PC-9 (cell line): Measurements from ENCODE around the gene LRRC4C. TPM values are rescaled to one million over a fixed set of nuclear protein-coding genes. Genes with fewer than 3 reads are reported as not detected.

Experiments
- BruUV-seq: library from RNA; stranded (reverse); fragments of 400-500 nt; replicated peaks from 2 replicates; lab custom pipeline; 2021; lab: Mats Ljungman, UMichigan
- CTCF ChIA-PET: fragments of 300-600 bp; sonication (Branson Sonifier 250); formaldehyde crosslinking; loops from one replicate; lab custom pipeline; 2022; ENCODE audit warnings: antibody characterized with exemption; lab: Charles Lee
- POLR2A ChIA-PET: fragments of 300-600 bp; sonication (Branson Sonifier 250); formaldehyde crosslinking; loops from one replicate; lab custom pipeline; 2022; ENCODE audit warnings: antibody characterized with exemption; ENCODE audit not compliant: unreplicated experiment; lab: Charles Lee
- DNase-seq, 2 experiments: peaks; one replicate each; pipeline versions ENCODE4 v3.0.0 to v3.0.0-alpha.2; 2015 to 2022; ENCODE audit warnings: mixed read lengths in 1 of 2
- H2AFZ ChIP-seq: fragments of 200-600 bp; sonication (generic); 2 replicates; pipeline ENCODE4 v1.8.1; 2017; ENCODE audit warnings: antibody characterized with exemption
- H3F3A ChIP-seq: fragments of 200-600 bp; sonication (generic); 2 replicates; pipeline ENCODE4 v1.8.1; 2017; ENCODE audit warnings: antibody characterized with exemption, mild to moderate bottlenecking, low read depth; ENCODE audit not compliant: insufficient read depth
- H3K27ac ChIP-seq: fragments of 200-600 bp; sonication (generic); 2 replicates; pipeline ENCODE4 v1.6.1; 2016; ENCODE audit warnings: mixed run types
- H3K27me3 ChIP-seq: fragments of 200-600 bp; sonication (generic); 2 replicates; pipeline ENCODE4 v1.6.1; 2016; ENCODE audit warnings: low read depth, mixed run types; ENCODE audit not compliant: insufficient read depth
- H3K36me3 ChIP-seq: fragments of 200-600 bp; sonication (generic); 2 replicates; pipeline ENCODE4 v1.6.1; 2016; ENCODE audit warnings: low read depth, mixed run types
- H3K4me1 ChIP-seq: fragments of 200-600 bp; sonication (generic); replicated peaks from 2 replicates; pipeline ENCODE4 v1.6.1; 2016; ENCODE audit warnings: mixed run types; ENCODE audit not compliant: insufficient read depth
- H3K4me2 ChIP-seq: fragments of 200-600 bp; sonication (generic); 2 replicates; pipeline ENCODE4 v1.6.1; 2017; ENCODE audit warnings: mixed run types
- H3K4me3 ChIP-seq: fragments of 200-600 bp; sonication (generic); 2 replicates; pipeline ENCODE4 v1.6.1; 2016; ENCODE audit warnings: mixed run types
- H3K79me2 ChIP-seq: fragments of 200-600 bp; sonication (generic); 2 replicates; pipeline ENCODE4 v1.6.1; 2017; ENCODE audit warnings: low read depth, mixed run types
- H3K9me2 ChIP-seq: fragments of 200-600 bp; sonication (generic); 2 replicates; pipeline ENCODE4 v1.8.1; 2017; ENCODE audit warnings: mild to moderate bottlenecking; ENCODE audit not compliant: insufficient read depth
- H3K9me3 ChIP-seq: fragments of 200-600 bp; sonication (generic); 2 replicates; pipeline ENCODE4 v1.8.1; 2016; ENCODE audit warnings: low read depth; ENCODE audit not compliant: insufficient read depth
- H4K20me1 ChIP-seq: fragments of 200-600 bp; sonication (generic); 2 replicates; pipeline ENCODE4 v1.8.1; 2017; ENCODE audit not compliant: insufficient read depth
- EZH2 ChIP-seq: fragments of 200-600 bp; sonication (generic); IDR thresholded peaks from 2 replicates; pipeline ENCODE4 v1.8.0; 2017; ENCODE audit warnings: antibody characterized with exemption, low read depth
- intact Hi-C: fragments of 100-400 bp; cut with micrococcal nuclease; formaldehyde crosslinking; loops from one replicate; pipeline ENCODE4 v1.10.0; 2022; ENCODE audit not compliant: unreplicated experiment
- total RNA-seq: library from RNA; stranded (reverse); gene quantifications from 2 replicates; pipeline ENCODE4 v1.2.3, GENCODE V29; 2021
- TF ChIP-seq, protein P1 (sequence below): fragments of 200-600 bp; sonication (generic); conservative IDR thresholded peaks from 2 replicates; pipeline ENCODE4 v1.6.1; 2017; ENCODE audit warnings: mixed run types, antibody characterized with exemption, mild to moderate bottlenecking, moderate library complexity

LRRC4C gene
- total RNA-seq, 1 experiment from 2014 or later: not detected

- Histone ChIP-seq H3K4me2 (no peak overlapping the region), H3K4me3 (no peak overlapping the region), H3K27ac (no peak overlapping the region), H4K20me1 (no peaks in the 10 kb centered on the region), H3K9me2 (no peaks in the 10 kb centered on the region), H3K9me3 (no peaks in the 10 kb centered on the region), H3K4me1 (no peaks in the 10 kb centered on the region), H2AFZ (no peak overlapping the region), H3K27me3 (no peaks in the 10 kb centered on the region), H3F3A (no peaks in the 10 kb centered on the region), H3K79me2 (no peaks in the 10 kb centered on the region), H3K36me3 (no peaks in the 10 kb centered on the region)
- TF ChIP-seq, protein P1, sequence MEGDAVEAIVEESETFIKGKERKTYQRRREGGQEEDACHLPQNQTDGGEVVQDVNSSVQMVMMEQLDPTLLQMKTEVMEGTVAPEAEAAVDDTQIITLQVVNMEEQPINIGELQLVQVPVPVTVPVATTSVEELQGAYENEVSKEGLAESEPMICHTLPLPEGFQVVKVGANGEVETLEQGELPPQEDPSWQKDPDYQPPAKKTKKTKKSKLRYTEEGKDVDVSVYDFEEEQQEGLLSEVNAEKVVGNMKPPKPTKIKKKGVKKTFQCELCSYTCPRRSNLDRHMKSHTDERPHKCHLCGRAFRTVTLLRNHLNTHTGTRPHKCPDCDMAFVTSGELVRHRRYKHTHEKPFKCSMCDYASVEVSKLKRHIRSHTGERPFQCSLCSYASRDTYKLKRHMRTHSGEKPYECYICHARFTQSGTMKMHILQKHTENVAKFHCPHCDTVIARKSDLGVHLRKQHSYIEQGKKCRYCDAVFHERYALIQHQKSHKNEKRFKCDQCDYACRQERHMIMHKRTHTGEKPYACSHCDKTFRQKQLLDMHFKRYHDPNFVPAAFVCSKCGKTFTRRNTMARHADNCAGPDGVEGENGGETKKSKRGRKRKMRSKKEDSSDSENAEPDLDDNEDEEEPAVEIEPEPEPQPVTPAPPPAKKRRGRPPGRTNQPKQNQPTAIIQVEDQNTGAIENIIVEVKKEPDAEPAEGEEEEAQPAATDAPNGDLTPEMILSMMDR: no peak
- TF ChIP-seq EZH2: no peak
- BruUV-seq: no TSS peak
- ChIA-PET POLR2A (no interaction called here), CTCF (no interaction called here)
- intact Hi-C loops: no loop called here
- DNase-seq: no peak
Measured at GRCh38 chr11:40885250-40885954, 574.0 kb downstream of the LRRC4C start.

DNA sequence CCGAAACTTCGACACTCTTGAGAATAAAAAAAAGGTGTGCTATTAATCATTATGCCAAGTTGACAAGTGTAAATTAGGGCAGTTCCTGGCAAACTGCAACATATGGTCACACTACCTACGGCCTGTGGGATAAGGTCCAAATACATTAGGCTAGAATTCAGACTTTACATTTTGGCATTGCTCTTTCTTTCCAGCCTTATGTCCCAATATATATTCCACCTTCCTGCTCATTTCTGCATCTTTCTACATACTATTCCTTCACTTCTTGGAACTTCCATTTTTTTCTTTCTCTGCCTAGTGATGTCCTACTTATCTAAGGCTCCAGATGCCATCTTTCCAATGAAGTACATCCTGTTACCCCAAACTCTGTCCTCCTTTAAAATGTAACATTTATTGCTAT lies 577.2 kb downstream of the LRRC4C start:
- Histone ChIP-seq H3K9me3 (no peaks in the 10 kb centered on the region), H3K36me3 (no peaks in the 10 kb centered on the region), H3K27me3 (no peaks in the 10 kb centered on the region), H3K4me2 (no peak overlapping the region), H3K27ac (no peak overlapping the region), H2AFZ (no peak overlapping the region), H3F3A (no peaks in the 10 kb centered on the region), H3K4me1 (no peaks in the 10 kb centered on the region), H3K9me2 (no peaks in the 10 kb centered on the region), H3K79me2 (no peaks in the 10 kb centered on the region), H3K4me3 (no peak overlapping the region), H4K20me1 (no peaks in the 10 kb centered on the region)
- ChIA-PET CTCF (no interaction called here), POLR2A (no interaction called here)
- TF ChIP-seq, protein P1: no peak
- TF ChIP-seq EZH2: no peak
- no TSS peak for BruUV-seq
- no peak for DNase-seq
- intact Hi-C loops: no loop called here

DNA sequence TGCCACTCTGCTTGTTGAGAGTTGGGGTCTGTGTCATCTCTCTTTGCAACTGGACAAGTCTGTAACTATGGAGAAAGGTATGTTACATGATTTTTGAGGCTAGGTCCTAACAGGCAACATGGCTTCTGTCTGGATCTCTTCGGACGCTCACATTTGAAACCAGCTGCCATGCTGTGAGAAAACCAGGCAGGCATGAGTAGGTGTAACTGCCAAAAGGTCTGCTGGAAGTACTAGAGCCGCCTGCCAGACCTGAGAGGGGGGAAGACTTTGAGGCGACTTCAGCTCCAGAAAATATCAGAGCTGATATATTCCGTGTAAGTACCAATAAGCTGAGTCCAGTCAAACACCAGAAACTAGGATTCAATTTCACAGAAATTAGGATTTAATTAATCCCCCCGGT lies 579.5 kb downstream of the LRRC4C start:
- H3K4me1 ChIP-seq: no peaks in the 10 kb centered on the region
- H2AFZ ChIP-seq: no peak overlapping the region
- no peaks in the 10 kb centered on the region for H3K9me3 ChIP-seq
- no peak for DNase-seq
- intact Hi-C loops: no loop called here
- ChIA-PET POLR2A (no interaction called here), CTCF (no interaction called here)
- H3K9me2 ChIP-seq: no peaks in the 10 kb centered on the region
- H3K36me3 ChIP-seq: no peaks in the 10 kb centered on the region
- no TSS peak for BruUV-seq
- no peaks in the 10 kb centered on the region for H4K20me1 ChIP-seq
- no peaks in the 10 kb centered on the region for H3K79me2 ChIP-seq
- no peak overlapping the region for H3K4me2 ChIP-seq
- no peak overlapping the region for H3K27ac ChIP-seq
- H3F3A ChIP-seq: no peaks in the 10 kb centered on the region
- no peaks in the 10 kb centered on the region for H3K27me3 ChIP-seq
- TF ChIP-seq, protein P1: no peak
- no peak for TF ChIP-seq EZH2
- H3K4me3 ChIP-seq: no peak overlapping the region
